OCI-LY7 (cell line): ENCODE data around the gene UNC5A.

Experiments used
- EZH2phosphoT487 ChIP-seq: fragments of 200-600 bp; sonication (generic); IDR thresholded peaks from 2 replicates; pipeline ENCODE4 v1.6.1; 2018; ENCODE audit warnings: low read depth, borderline replicate concordance, mild to moderate bottlenecking, mixed run types, antibody characterized with exemption, low read length, moderate library complexity, mixed read lengths
- TF ChIP-seq, protein P1 (sequence below): fragments of 200-600 bp; sonication (generic); conservative IDR thresholded peaks from 2 replicates; pipeline ENCODE4 v1.5.1; 2014; ENCODE audit warnings: mild to moderate bottlenecking, antibody characterized with exemption, low read length, moderate library complexity, mixed read lengths

DNA sequence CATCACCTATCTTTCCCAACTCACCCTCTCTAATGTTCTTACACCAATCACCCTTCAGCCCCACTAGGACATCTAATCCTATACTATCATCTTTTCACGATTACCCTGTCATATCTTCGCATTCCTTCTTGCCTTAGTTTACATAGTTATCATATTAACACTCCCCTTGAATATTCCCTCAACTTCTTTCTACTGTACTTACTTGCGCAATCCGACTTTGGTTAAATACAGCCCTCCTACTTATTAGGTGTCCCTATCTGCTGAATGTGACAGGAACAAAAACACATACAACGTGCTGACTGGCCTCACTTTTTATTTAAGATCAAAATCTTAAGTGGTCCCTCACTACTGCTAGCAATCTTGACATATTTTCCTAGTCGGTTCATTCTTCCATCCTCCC is 108.3 kb downstream of the UNC5A start:
- TF ChIP-seq, protein P1, sequence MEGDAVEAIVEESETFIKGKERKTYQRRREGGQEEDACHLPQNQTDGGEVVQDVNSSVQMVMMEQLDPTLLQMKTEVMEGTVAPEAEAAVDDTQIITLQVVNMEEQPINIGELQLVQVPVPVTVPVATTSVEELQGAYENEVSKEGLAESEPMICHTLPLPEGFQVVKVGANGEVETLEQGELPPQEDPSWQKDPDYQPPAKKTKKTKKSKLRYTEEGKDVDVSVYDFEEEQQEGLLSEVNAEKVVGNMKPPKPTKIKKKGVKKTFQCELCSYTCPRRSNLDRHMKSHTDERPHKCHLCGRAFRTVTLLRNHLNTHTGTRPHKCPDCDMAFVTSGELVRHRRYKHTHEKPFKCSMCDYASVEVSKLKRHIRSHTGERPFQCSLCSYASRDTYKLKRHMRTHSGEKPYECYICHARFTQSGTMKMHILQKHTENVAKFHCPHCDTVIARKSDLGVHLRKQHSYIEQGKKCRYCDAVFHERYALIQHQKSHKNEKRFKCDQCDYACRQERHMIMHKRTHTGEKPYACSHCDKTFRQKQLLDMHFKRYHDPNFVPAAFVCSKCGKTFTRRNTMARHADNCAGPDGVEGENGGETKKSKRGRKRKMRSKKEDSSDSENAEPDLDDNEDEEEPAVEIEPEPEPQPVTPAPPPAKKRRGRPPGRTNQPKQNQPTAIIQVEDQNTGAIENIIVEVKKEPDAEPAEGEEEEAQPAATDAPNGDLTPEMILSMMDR, result no peak
- no peak for TF ChIP-seq EZH2phosphoT487
